Colon (tissue), 2 donors: ENCODE results near the gene SLK.

Experiments
- FAIRE-seq: peaks from 2 replicates; lab custom pipeline; 2012; peaks lifted over from hg19 to GRCh38; lab: Jason Lieb, UNC
- donor health status: control.
- donor health status: control.

Gene SLK

DNA sequence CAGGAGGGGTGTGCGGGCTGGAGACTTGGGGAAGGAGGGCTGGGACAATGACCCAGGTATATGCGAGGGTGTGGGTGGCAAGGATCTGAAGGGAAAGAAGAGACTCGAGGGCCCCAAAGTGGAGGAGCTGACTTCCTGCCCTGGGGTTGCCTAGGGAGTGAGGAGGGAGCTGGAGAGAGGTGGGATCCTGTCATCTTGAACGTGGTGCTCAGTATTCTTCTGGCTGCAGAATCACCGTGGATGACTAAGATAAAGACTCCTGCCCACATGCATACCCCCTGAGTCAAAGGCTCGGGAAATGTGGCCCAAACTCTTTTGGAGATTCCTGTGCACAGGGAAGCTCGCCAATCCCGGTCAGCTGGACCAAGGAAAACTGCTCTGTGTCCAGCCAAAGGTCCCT, 87.5 kb downstream of the SLK start:
- FAIRE-seq = no peak

DNA sequence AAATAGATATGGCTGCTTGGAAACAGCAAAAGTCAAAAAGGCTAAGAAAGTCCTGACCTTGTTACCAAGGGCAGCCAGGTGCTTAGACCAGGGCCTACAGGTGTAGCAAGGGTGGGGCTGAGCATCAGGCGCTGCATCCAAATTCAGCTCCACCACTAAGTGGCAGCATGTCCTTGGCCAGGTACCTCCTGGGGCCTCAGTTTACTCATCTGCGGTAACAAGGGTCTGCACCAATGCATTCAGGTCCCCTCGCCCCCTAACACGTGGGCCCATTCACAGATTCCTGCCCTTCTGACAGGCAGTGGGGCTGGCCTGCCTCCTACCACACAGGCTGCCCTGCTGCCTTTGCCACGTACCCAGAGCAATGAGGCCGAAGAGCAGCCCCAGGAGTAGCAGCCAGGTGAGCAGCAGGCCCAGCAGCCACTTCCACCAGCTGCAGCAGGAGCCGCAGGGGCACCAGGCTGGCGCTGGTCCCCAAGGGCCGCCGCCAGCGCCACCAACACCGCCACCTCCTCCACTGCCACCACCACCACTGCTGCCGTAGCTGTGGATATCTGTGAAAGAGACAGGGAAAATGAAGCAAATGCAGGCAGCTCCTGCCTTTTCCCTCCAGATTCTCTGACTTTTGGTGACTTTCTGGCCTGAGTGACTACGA, 89.8 kb downstream of the SLK start:
- FAIRE-seq = no peak

GRCh38 chr10:104057717-104058116, 90.8 kb downstream of the SLK start:
- no peak for FAIRE-seq

DNA sequence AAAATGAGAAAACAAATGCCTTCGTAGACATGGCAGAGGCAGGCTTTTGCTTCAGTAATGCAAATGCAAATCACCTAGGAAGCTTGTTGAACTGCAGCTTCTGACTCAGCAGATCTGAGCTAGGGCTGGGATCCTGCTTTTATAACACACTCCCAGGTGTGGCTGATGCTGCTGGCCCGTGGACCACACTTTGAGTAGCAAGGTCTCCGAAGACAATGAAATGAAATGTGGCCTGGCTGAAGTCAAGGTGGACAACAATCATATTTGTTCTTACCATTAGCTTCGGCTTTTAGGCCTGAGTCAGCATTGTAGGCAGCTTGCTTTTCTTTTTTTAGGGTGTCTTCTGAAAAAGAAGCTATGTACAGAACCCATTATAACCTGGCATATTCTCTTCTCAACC, 92.4 kb downstream of the SLK start:
- FAIRE-seq = no peak

DNA sequence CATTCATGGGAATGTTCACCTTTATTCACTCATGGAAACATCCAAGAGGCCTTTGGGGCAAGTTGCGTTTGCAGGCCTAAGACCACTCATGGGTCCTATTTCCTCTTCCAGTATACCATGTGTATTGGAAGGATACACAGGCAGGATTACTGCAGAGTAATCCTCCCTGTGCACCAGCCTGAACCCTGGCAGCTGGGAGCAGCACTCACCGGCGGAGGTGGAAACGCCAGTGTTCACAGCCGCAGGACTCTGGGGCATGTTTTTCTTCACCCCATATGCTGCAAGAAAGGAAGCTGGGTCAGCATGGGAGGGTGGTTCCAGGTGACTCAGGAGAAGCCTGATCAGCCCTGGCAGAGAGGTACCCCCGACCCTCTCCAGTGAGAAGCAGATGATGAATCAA, 94.3 kb downstream of the SLK start:
- FAIRE-seq = no peak

DNA sequence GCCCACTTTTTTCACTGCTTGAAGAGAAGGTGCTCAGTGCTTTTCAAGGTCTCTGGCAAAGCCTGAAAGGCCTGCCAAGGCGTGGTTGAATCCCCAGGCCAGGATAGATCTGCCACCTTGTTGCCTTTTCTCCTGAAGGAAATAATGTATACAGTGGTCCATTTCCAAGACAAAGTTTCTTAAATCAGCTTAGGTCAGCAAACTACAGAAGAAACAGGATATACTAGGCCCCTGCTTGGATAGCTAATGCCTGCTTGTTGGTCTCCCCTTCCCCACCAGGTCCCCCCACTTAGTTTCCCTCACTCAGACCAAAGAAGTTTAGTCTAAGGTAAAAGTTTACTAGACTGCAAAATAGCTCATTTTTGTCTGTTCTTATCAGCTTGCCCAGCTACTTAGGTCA, 98.8 kb downstream of the SLK start:
- no peak for FAIRE-seq

DNA sequence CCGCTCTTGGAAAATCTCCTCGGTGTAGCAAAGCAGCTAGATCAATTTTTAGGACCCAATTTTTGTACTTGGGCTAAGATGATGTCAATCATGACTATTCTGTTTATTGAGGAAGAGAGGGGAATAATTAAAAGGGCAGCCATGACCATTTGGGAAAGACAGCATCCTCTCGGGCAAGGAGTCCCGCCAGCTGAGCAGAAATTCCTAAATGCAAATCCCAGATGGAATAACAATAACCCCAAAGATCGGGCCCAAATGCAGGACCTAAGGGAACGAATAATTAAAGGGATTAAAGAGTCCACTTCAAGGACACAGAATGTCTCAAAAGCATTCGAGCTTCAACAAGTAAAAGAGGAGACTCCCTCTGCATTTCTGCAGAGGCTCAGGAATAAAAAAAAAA, 100.0 kb downstream of the SLK start:
- FAIRE-seq = no peak

- FAIRE-seq = no peak
These were observed 100.6 kb downstream of the SLK start for GRCh38 chr10:104067525-104067924.

- no peak for FAIRE-seq
These were observed 102.7 kb downstream of the SLK start for GRCh38 chr10:104069613-104070012.

GRCh38 chr10:104072786-104073185, 105.8 kb downstream of the SLK start:
- no peak for FAIRE-seq

GRCh38 chr10:104074505-104074904, 107.6 kb downstream of the SLK start:
- no peak for FAIRE-seq

- FAIRE-seq = no peak
These were observed 109.8 kb downstream of the SLK start for GRCh38 chr10:104076743-104077160.

GRCh38 chr10:104077247-104077646, 110.3 kb downstream of the SLK start:
- no peak for FAIRE-seq

- no peak for FAIRE-seq
These were observed 110.8 kb downstream of the SLK start for GRCh38 chr10:104077663-104078151.
